MM.1S (cell line): ENCODE results near the gene ANGPTL5.

ENCODE experiments used
- DNase-seq: peaks from one replicate; pipeline ENCODE4 v3.0.0-alpha.2; 2015
- H2AFZ ChIP-seq: fragments of 300-600 bp; sonication (generic); 2 replicates; pipeline ENCODE4 v1.6.0; 2016; ENCODE audit warnings: antibody characterized with exemption, low read length
- H3F3A ChIP-seq: fragments of 300-600 bp; sonication (generic); 2 replicates; pipeline ENCODE4 v1.6.1; 2016; ENCODE audit warnings: mild to moderate bottlenecking, antibody characterized with exemption, low read length, moderate library complexity, mixed read lengths; ENCODE audit not compliant: insufficient read depth
- H3K27ac ChIP-seq: fragments of 300-600 bp; sonication (generic); 2 replicates; pipeline ENCODE4 v1.5.1; 2016; ENCODE audit warnings: mild to moderate bottlenecking, low read length
- H3K27me3 ChIP-seq: fragments of 300-600 bp; sonication (generic); replicated peaks from 2 replicates; pipeline ENCODE4 v1.6.0; 2016; ENCODE audit warnings: low read length; ENCODE audit not compliant: insufficient read depth
- H3K36me3 ChIP-seq: fragments of 300-600 bp; sonication (generic); replicated peaks from 2 replicates; pipeline ENCODE4 v1.6.1; 2016; ENCODE audit warnings: mild to moderate bottlenecking, low read length, mixed read lengths; ENCODE audit not compliant: insufficient read depth
- H3K4me1 ChIP-seq: fragments of 300-600 bp; sonication (generic); 2 replicates; pipeline ENCODE4 v1.6.1; 2016; ENCODE audit warnings: low read length, mixed read lengths
- H3K4me2 ChIP-seq: fragments of 300-600 bp; sonication (generic); 2 replicates; pipeline ENCODE4 v1.6.0; 2016; ENCODE audit warnings: low read depth, low read length
- H3K4me3 ChIP-seq: fragments of 300-600 bp; sonication (generic); 2 replicates; pipeline ENCODE4 v1.5.1; 2016; ENCODE audit warnings: low read length, mixed read lengths
- H3K79me2 ChIP-seq: fragments of 300-600 bp; sonication (generic); 2 replicates; pipeline ENCODE4 v1.6.1; 2016; ENCODE audit warnings: mixed run types, low read length, mixed read lengths
- H3K9ac ChIP-seq: fragments of 300-600 bp; sonication (generic); 2 replicates; pipeline ENCODE4 v1.6.1; 2016; ENCODE audit warnings: low read length, mixed read lengths
- H3K9me2 ChIP-seq: fragments of 300-600 bp; sonication (generic); replicated peaks from 2 replicates; pipeline ENCODE4 v1.6.1; 2016; ENCODE audit warnings: mild to moderate bottlenecking, low read length, mixed read lengths; ENCODE audit not compliant: insufficient read depth
- H3K9me3 ChIP-seq: fragments of 300-600 bp; sonication (generic); replicated peaks from 2 replicates; pipeline ENCODE4 v1.6.1; 2016; ENCODE audit warnings: mild to moderate bottlenecking, low read length, mixed read lengths; ENCODE audit not compliant: insufficient read depth
- H4K20me1 ChIP-seq: fragments of 300-600 bp; sonication (generic); 2 replicates; pipeline ENCODE4 v1.6.1; 2016; ENCODE audit warnings: mild to moderate bottlenecking, low read length, moderate library complexity, mixed read lengths; ENCODE audit not compliant: insufficient read depth
- CTCF ChIP-seq: fragments of 300-600 bp; sonication (generic); IDR thresholded peaks from 2 replicates; pipeline ENCODE4 v1.5.1; 2016; ENCODE audit warnings: antibody characterized with exemption, low read length, mixed read lengths
- EZH2 ChIP-seq: fragments of 300-600 bp; sonication (generic); optimal IDR thresholded peaks from 2 replicates; pipeline ENCODE3; 2017; ENCODE audit warnings: low read depth, mild to moderate bottlenecking, antibody characterized with exemption, low read length, mixed read lengths
- EZH2phosphoT487 ChIP-seq: fragments of 300-600 bp; sonication (generic); IDR thresholded peaks from 2 replicates; pipeline ENCODE4 v1.6.1; 2018; ENCODE audit warnings: antibody characterized with exemption, low read length

The ANGPTL5 gene

DNA sequence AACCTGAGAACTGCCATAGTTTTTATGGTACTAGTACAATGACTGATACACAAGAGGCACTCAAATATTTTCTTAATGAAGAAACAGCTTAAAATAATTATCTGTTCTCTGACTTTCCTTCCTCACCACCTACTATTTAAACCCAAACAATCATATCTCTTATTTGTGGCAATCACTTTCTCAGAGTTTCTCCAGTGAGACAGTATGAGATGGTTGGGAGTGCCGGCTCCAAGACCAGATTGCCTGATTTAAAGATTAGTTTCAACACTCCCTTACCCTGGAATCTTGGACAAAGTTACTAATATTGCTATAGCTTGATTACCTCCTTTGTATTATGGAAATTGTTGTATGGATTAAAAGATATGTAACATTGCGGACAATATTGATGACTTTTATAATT, 7.2 kb downstream of the ANGPTL5 start:
- no peak overlapping the region for H3K4me3 ChIP-seq
- no peak overlapping the region for H3K4me2 ChIP-seq
- no peaks in the 10 kb centered on the region for H3F3A ChIP-seq
- H3K9me3 ChIP-seq, result no peaks in the 10 kb centered on the region
- no peaks in the 10 kb centered on the region for H4K20me1 ChIP-seq
- DNase-seq, result no peak
- H3K9ac ChIP-seq, result no peak overlapping the region
- no peak overlapping the region for H3K27ac ChIP-seq
- no peaks in the 10 kb centered on the region for H3K9me2 ChIP-seq
- no peak overlapping the region for H2AFZ ChIP-seq
- H3K4me1 ChIP-seq, result 0 out of 2 replicates have a peak, but pooled peaks cover under 1% of the 10 kb centered on the region
- no peaks in the 10 kb centered on the region for H3K27me3 ChIP-seq
- H3K79me2 ChIP-seq, result no peaks in the 10 kb centered on the region
- H3K36me3 ChIP-seq, result no peaks in the 10 kb centered on the region
- TF ChIP-seq CTCF (no peak), EZH2 (no peak), EZH2phosphoT487 (no peak)

GRCh38 chr11:101907815-101908214, 8.5 kb downstream of the ANGPTL5 start:
- Histone ChIP-seq H3K27me3 (no peaks in the 10 kb centered on the region), H3K4me2 (no peak overlapping the region), H3K9me3 (no peaks in the 10 kb centered on the region), H3K4me3 (no peak overlapping the region), H3K4me1 (no peaks in the 10 kb centered on the region), H3K79me2 (no peaks in the 10 kb centered on the region), H3K36me3 (no peaks in the 10 kb centered on the region), H3K9ac (no peak overlapping the region), H2AFZ (no peak overlapping the region), H4K20me1 (no peaks in the 10 kb centered on the region), H3K27ac (no peak overlapping the region), H3K9me2 (no peaks in the 10 kb centered on the region), H3F3A (no peaks in the 10 kb centered on the region)
- no peak for DNase-seq
- no peak for TF ChIP-seq CTCF
- no peak for TF ChIP-seq EZH2phosphoT487
- TF ChIP-seq EZH2, result no peak

DNA sequence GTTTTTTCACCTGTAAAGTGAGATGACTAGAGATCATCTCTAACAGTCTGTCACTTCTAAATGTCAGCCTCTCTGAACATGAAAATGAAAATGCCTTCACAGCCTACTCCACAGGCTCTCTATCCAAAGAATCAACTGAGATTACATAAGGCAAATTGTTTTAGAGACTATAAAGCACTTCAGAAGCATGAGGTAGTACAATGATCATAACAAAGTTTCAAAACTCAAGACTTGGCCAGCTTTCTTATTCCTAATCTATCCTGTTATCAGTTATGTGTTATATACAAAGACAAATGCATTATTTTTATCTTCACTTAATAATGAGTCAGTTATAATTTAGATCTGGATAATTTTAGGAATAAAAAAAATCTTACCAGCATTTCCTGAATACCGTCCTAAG, 21.8 kb downstream of the ANGPTL5 start:
- Histone ChIP-seq H3K36me3 (no peaks in the 10 kb centered on the region), H4K20me1 (no peaks in the 10 kb centered on the region), H3K4me2 (no peak overlapping the region), H3K9me3 (no peaks in the 10 kb centered on the region), H3K79me2 (no peaks in the 10 kb centered on the region), H2AFZ (no peak overlapping the region), H3K27me3 (no peaks in the 10 kb centered on the region), H3K4me1 (no peaks in the 10 kb centered on the region), H3K9ac (no peak overlapping the region), H3K9me2 (no peaks in the 10 kb centered on the region), H3K27ac (no peak overlapping the region), H3K4me3 (no peak overlapping the region), H3F3A (no peaks in the 10 kb centered on the region)
- TF ChIP-seq EZH2 (no peak), CTCF (no peak), EZH2phosphoT487 (no peak)
- no peak for DNase-seq
